ENCODE data around the gene B4GALNT2.
"Not testable (repeated sequence)": the region's sequence is repeated elsewhere in the genome, so short reads cannot be mapped to it uniquely, and the experiment has no call there.

The B4GALNT2 gene

DNA sequence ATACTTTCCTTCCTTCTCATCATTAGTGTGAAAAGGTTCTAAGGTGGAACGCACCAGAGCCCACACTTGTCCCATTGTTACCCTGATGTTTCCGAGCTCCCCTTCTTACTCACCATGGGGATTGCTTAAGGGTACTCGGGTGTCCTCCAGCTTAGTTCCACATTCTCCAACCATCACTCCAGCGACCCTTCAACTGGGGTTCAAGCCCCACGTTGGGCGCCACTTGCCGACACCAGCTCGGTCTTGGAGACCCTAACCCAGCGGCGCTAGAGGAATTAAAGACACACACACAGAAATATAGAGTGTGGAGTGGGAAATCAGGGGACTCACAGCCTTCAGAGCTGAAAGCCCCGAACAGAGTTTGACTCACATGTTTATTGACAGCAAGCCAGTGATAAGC, 43.4 kb downstream of the B4GALNT2 start:
- H3K4me1 Mint-ChIP-seq (ENCODE audit: low read depth); H3K27ac Mint-ChIP-seq; intact Hi-C loops (cut with micrococcal nuclease); H3K36me3 Mint-ChIP-seq (ENCODE audit: low read depth); H3K4me3 Mint-ChIP-seq: not testable (repeated sequence)
- Mint-ChIP-seq H3K9me3 (peaks cover 46% of the 10 kb centered on the region), H3K27me3 (peaks cover 15% of the 10 kb centered on the region)

DNA sequence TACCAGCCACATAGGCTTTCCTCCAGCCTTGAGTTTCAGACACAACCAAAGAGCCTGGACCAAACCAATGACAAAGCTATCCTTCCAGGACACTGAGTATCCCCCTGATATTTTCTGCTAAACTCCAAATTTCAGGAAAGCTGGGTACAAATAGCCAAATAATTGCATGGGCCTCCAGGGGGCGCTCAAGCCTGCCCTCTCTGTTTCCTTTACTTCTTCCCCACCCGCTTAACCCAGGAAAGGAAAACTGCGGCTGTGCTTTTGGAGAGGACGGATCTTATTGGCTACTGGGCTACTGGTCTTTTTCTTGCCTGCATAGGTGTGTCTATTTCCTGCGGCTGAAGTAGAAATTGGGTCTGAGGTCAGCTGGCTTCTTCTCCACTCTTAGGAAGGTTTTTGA, 47.7 kb downstream of the B4GALNT2 start:
- peaks cover 8% of the 10 kb centered on the region for H3K36me3 Mint-ChIP-seq (ENCODE audit: low read depth)
- peaks cover 18% of the 10 kb centered on the region for H3K27me3 Mint-ChIP-seq
- peaks cover 50% of the 10 kb centered on the region for H3K9me3 Mint-ChIP-seq
- no peak overlapping the region for H3K4me3 Mint-ChIP-seq
- intact Hi-C loops (cut with micrococcal nuclease), result loop anchor here (1.0 to 2.0 kb wide), 3 partner anchors 47 to 214 kb away; no protein-coding TSS in a partner anchor
- H3K27ac Mint-ChIP-seq, result no peak overlapping the region
- peaks cover 5% of the 10 kb centered on the region for H3K4me1 Mint-ChIP-seq (ENCODE audit: low read depth)

DNA sequence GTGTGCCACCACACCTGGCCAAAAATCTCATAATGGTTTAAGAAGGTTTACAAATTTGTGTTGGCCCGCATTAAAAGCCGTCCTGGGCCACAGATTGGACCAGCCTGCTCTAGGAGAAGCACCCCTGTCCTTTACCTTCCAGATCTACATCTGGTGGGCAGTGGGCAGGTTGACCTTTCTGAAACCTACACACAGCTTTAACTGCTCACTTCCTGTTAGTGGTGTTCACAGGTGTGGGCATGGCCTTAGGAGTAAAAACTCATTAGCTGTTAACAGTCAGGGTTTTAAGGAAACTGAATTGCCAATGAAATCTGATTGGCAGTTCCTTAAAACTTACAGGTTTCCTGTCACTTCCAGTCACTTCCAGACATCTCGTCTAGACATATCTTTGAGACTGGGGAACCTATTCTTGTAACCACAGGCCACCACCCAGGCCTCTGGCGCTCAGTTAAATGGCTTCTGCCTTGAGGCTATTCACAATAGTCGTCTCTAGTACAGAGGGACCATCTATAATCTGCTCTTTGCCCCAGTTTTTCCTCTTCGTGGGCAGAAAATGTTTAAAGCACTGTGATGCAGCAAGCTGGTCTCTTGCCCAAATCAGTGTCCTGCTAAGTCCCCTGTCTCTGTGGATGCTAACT, 48.5 kb downstream of the B4GALNT2 start:
- peaks cover 16% of the 10 kb centered on the region for H3K27me3 Mint-ChIP-seq
- H3K36me3 Mint-ChIP-seq (ENCODE audit: low read depth), result peaks cover 11% of the 10 kb centered on the region
- no peak overlapping the region for H3K27ac Mint-ChIP-seq
- no peak overlapping the region for H3K4me3 Mint-ChIP-seq
- H3K4me1 Mint-ChIP-seq (ENCODE audit: low read depth), result peaks cover 5% of the 10 kb centered on the region
- intact Hi-C loops (cut with micrococcal nuclease), result loop anchor here (1.0 to 2.0 kb wide), 3 partner anchors 46 to 214 kb away; no protein-coding TSS in a partner anchor
- H3K9me3 Mint-ChIP-seq, result peaks cover 50% of the 10 kb centered on the region

DNA sequence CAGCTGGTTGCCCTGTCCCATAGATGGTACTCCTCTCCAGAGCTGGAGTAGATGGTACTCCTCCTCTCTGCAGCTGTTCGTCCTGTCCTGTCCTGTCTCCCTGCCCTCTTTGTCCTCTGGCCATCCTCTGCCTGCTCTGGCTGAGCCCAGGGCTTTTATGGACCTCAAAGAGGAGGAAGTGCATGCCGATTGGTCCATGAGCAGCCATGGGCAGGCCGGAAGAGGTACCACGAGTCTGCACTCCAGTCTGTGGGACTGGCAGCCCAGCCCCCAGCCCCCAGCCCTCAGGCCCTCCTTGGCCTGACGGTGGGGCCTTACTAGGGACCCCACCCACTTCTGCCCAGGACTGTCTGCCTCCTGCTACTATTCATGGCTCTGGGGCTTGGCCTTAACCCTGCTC, 50.8 kb downstream of the B4GALNT2 start:
- no peak overlapping the region for H3K27ac Mint-ChIP-seq
- H3K9me3 Mint-ChIP-seq, result peaks cover 37% of the 10 kb centered on the region
- H3K4me3 Mint-ChIP-seq, result no peak overlapping the region
- intact Hi-C loops (cut with micrococcal nuclease), result no loop called here
- peaks cover 5% of the 10 kb centered on the region for H3K4me1 Mint-ChIP-seq (ENCODE audit: low read depth)
- H3K27me3 Mint-ChIP-seq, result peaks cover 13% of the 10 kb centered on the region
- H3K36me3 Mint-ChIP-seq (ENCODE audit: low read depth), result peaks cover 11% of the 10 kb centered on the region

DNA sequence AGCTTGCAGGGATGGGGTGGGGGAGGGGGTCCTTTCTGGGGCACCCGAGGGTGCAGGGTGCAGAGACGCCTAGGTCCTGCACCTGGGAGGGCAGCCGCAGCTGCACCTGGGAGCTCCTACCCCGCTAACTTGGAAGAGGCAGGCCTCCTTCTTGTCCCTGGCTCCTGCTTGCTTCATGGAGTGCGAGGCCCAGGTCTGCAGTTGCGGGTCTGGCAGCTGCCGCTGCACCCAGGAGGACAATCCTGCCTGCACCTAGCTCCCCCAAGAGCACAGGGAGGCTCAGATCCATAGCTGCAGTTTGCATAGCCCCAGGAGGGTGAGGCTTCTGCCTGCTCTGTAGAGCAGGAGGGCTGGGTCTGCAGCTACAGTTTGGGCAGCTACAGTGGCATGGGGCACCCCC, 51.2 kb downstream of the B4GALNT2 start:
- Mint-ChIP-seq H3K36me3 (ENCODE audit: low read depth) (peaks cover 11% of the 10 kb centered on the region), H3K4me1 (ENCODE audit: low read depth) (peaks cover 5% of the 10 kb centered on the region), H3K4me3 (no peak overlapping the region), H3K27ac (no peak overlapping the region), H3K27me3 (peaks cover 13% of the 10 kb centered on the region), H3K9me3 (peaks cover 37% of the 10 kb centered on the region)
- intact Hi-C loops (cut with micrococcal nuclease), result no loop called here

GRCh38 chr17:49184522-49184921, 52.0 kb downstream of the B4GALNT2 start:
- intact Hi-C loops (cut with micrococcal nuclease); H3K4me1 Mint-ChIP-seq (ENCODE audit: low read depth); H3K27ac Mint-ChIP-seq; H3K4me3 Mint-ChIP-seq: not testable (repeated sequence)
- Mint-ChIP-seq H3K27me3 (peaks cover 13% of the 10 kb centered on the region), H3K36me3 (ENCODE audit: low read depth) (peaks cover 11% of the 10 kb centered on the region), H3K9me3 (peaks cover 37% of the 10 kb centered on the region)

GRCh38 chr17:49185381-49185780, 52.8 kb downstream of the B4GALNT2 start:
- Mint-ChIP-seq H3K9me3 (peaks cover 37% of the 10 kb centered on the region), H3K36me3 (ENCODE audit: low read depth) (peaks cover 11% of the 10 kb centered on the region), H3K27me3 (peaks cover 13% of the 10 kb centered on the region)
- intact Hi-C loops (cut with micrococcal nuclease); H3K27ac Mint-ChIP-seq; H3K4me3 Mint-ChIP-seq; H3K4me1 Mint-ChIP-seq (ENCODE audit: low read depth): not testable (repeated sequence)

DNA sequence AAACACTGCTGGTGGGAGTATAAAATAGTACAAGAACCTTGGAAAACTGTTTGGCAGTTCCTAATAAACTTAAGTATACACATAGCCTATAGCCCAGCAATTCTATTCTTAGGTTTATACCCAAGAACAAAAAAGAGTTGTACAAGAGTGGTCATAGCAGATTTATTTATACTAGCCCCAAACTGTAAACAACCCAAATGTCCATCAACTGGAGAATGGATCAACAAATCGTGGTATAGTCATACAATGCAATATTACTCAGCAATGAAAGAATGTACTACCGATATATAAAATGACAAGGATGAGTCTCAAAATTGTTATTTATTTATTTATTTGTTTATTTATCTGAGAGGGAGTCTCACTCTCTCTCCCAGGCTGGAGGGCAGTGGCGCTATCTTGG, 54.7 kb downstream of the B4GALNT2 start:
- Mint-ChIP-seq H3K27ac (no peak overlapping the region), H3K4me1 (ENCODE audit: low read depth) (peaks cover 20% of the 10 kb centered on the region)

GRCh38 chr17:49190932-49191331, 58.4 kb downstream of the B4GALNT2 start:
- Mint-ChIP-seq H3K4me1 (ENCODE audit: low read depth) (peaks cover 38% of the 10 kb centered on the region), H3K4me3 (no peak overlapping the region), H3K36me3 (ENCODE audit: low read depth) (peaks cover 9% of the 10 kb centered on the region), H3K9me3 (peaks cover 5% of the 10 kb centered on the region), H3K27ac (no peak overlapping the region), H3K27me3 (peaks cover 1% of the 10 kb centered on the region)
- intact Hi-C loops (cut with micrococcal nuclease), result no loop called here

More for the DNA sequence above, 54.7 kb downstream of the B4GALNT2 start:
- H3K9me3 Mint-ChIP-seq, result peaks cover 37% of the 10 kb centered on the region
- peaks cover 16% of the 10 kb centered on the region for H3K36me3 Mint-ChIP-seq (ENCODE audit: low read depth)
- intact Hi-C loops (cut with micrococcal nuclease), result no loop called here
- H3K4me3 Mint-ChIP-seq, result no peak overlapping the region
- peaks cover 8% of the 10 kb centered on the region for H3K27me3 Mint-ChIP-seq

DNA sequence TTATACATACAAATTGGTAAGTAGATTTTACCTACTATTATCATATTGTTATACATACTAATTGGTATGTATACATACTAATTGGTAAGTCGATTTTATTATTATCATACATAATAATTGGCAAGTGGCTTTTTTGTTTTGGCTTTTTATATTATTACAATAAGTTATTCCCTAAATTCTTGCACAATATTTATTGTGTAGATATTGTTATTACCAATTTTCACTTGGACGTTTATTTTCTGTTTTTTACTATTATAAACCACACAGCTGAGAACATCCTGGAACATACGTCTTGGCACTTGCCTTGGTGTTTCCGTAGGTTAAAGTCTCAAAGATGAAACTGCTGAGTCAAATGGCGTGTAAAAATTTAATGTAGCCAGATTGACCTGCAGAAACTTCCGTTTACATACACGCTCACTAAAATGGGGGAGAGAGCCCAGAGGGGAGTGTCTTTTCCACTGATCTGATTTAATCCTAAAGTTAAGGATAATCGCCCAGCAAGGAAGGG, 58.9 kb downstream of the B4GALNT2 start:
- H3K36me3 Mint-ChIP-seq (ENCODE audit: low read depth), result peaks cover 7% of the 10 kb centered on the region
- H3K27me3 Mint-ChIP-seq, result no peaks in the 10 kb centered on the region
- peak overlapping the region; percentile 97 for H3K27ac Mint-ChIP-seq
- intact Hi-C loops (cut with micrococcal nuclease), result no loop called here
- peak overlapping the region; percentile 86 for H3K4me3 Mint-ChIP-seq
- H3K9me3 Mint-ChIP-seq, result no peaks in the 10 kb centered on the region
- peaks cover 43% of the 10 kb centered on the region for H3K4me1 Mint-ChIP-seq (ENCODE audit: low read depth)

- H3K27ac Mint-ChIP-seq, result peak overlapping the region; percentile 97
- H3K4me1 Mint-ChIP-seq (ENCODE audit: low read depth), result peaks cover 46% of the 10 kb centered on the region
- intact Hi-C loops (cut with micrococcal nuclease), result loop anchor here (2.0 kb wide), 1 partner anchor 27 kb away; no protein-coding TSS in a partner anchor
- H3K36me3 Mint-ChIP-seq (ENCODE audit: low read depth), result peaks cover 7% of the 10 kb centered on the region
- H3K9me3 Mint-ChIP-seq, result no peaks in the 10 kb centered on the region
- peak overlapping the region; percentile 86 for H3K4me3 Mint-ChIP-seq
- H3K27me3 Mint-ChIP-seq, result no peaks in the 10 kb centered on the region
Observed at GRCh38 chr17:49191917-49192741, 59.6 kb downstream of the B4GALNT2 start.

GRCh38 chr17:49193513-49194296, 61.1 kb downstream of the B4GALNT2 start:
- no peaks in the 10 kb centered on the region for H3K27me3 Mint-ChIP-seq
- H3K27ac Mint-ChIP-seq, result peak overlapping the region; percentile 97
- H3K4me1 Mint-ChIP-seq (ENCODE audit: low read depth), result peaks cover 46% of the 10 kb centered on the region

GRCh38 chr17:49194297-49194607, 61.7 kb downstream of the B4GALNT2 start:
- no peaks in the 10 kb centered on the region for H3K27me3 Mint-ChIP-seq
- intact Hi-C loops (cut with micrococcal nuclease), result no loop called here
- peak overlapping the region; percentile 97 for H3K27ac Mint-ChIP-seq
- peaks cover 7% of the 10 kb centered on the region for H3K36me3 Mint-ChIP-seq (ENCODE audit: low read depth)
- no peaks in the 10 kb centered on the region for H3K9me3 Mint-ChIP-seq
- no peak overlapping the region for H3K4me3 Mint-ChIP-seq
- peaks cover 46% of the 10 kb centered on the region for H3K4me1 Mint-ChIP-seq (ENCODE audit: low read depth)

More at GRCh38 chr17:49193513-49194296, 61.1 kb downstream of the B4GALNT2 start:
- H3K36me3 Mint-ChIP-seq (ENCODE audit: low read depth), result peaks cover 7% of the 10 kb centered on the region
- intact Hi-C loops (cut with micrococcal nuclease), result loop anchor here (2.0 kb wide), 1 partner anchor 25 kb away; no protein-coding TSS in a partner anchor
- no peaks in the 10 kb centered on the region for H3K9me3 Mint-ChIP-seq
- peak overlapping the region; percentile 86 for H3K4me3 Mint-ChIP-seq

Measured in dendritic cell treated with granulocyte-macrophage colony-stimulating factor and Interleukin-4, amounts not matched to agents 40 ng/mL and 50 ng/mL, for 4 days (primary cell).